Ectodermal cell (in vitro differentiated cells): Measurements from ENCODE around the gene AQP10.
"Not testable (repeated sequence)": the region's sequence is repeated elsewhere in the genome, so short reads cannot be mapped to it uniquely, and the experiment has no call there.

Experiments used
- H3K27ac ChIP-seq: 2 replicates; pipeline ENCODE4 v1.7.0; 2013; ENCODE audit warnings: mild to moderate bottlenecking, low read depth, low read length; ENCODE audit not compliant: insufficient read depth, poor library complexity, severe bottlenecking
- H3K27me3 ChIP-seq: 2 replicates; pipeline ENCODE4 v1.7.0; 2013; ENCODE audit warnings: mild to moderate bottlenecking, low read length; ENCODE audit not compliant: insufficient read depth, control insufficient read depth, poor library complexity, severe bottlenecking
- H3K36me3 ChIP-seq: one replicate; pipeline ENCODE4 v1.7.0; 2013; ENCODE audit warnings: low read length; ENCODE audit not compliant: control insufficient read depth, insufficient read depth
- H3K4me1 ChIP-seq: one replicate; pipeline ENCODE4 v1.7.0; 2013; ENCODE audit warnings: low read length; ENCODE audit not compliant: control insufficient read depth, insufficient read depth
- H3K4me3 ChIP-seq: 2 replicates; pipeline ENCODE4 v1.7.0; 2013; ENCODE audit warnings: low read depth, low read length, control low read depth; ENCODE audit not compliant: insufficient read depth
- H3K9me3 ChIP-seq: 2 replicates; pipeline ENCODE4 v1.7.0; 2013; ENCODE audit warnings: mild to moderate bottlenecking, low read length, moderate library complexity; ENCODE audit not compliant: control insufficient read depth
- WGBS, 2 experiments: methylation state at CpG; one replicate each; pipeline ENCODE4 v1.1.7; 2013; ENCODE audit warnings: missing lambda C conversion rate in 2 of 2; 5-methylcytosine and 5-hydroxymethylcytosine counted together

AQP10 gene

DNA sequence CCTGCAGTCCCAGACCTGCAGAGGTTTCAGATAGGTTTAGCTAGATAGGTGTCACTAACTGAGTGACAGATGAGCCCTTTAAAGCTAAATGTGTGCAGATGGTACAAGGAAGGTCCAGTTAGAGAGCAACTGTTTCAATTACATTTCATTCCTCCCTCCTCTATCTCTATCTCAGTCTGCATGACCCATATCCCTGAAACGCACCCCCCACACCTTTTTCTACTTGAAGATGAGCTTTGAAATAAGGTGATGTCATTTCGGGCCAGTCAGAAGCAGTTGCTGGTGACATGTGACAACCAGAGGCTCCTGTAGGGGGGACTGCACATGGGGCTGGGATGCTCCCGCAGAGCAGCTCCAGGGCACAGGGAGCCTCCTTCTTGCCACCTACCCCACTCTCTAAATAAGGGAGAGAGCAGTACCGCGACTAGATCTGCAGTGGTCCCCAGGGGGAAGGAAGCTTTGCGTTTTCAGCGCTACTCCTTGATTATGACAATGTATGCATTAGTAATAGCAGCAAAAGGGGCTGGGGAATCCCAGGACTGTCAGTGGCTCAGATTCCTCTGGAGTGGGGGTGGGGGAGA is 8.7 kb downstream of the AQP10 start:
- Histone ChIP-seq H3K27ac (no peak overlapping the region), H3K36me3 (peaks cover 19% of the 10 kb centered on the region), H3K9me3 (no peaks in the 10 kb centered on the region), H3K4me3 (no peak overlapping the region), H3K27me3 (no peaks in the 10 kb centered on the region), H3K4me1 (peaks cover 28% of the 10 kb centered on the region)
- WGBS, 2 experiments = 78 to 86% methylated on average over 7 of the region's 7 CpGs

GRCh38 chr1:154330669-154331068 is 9.8 kb downstream of the AQP10 start:
- H3K9me3 ChIP-seq = no peaks in the 10 kb centered on the region
- H3K27ac ChIP-seq = no peak overlapping the region
- no peaks in the 10 kb centered on the region for H3K27me3 ChIP-seq
- H3K4me1 ChIP-seq = peaks cover 28% of the 10 kb centered on the region
- no peak overlapping the region for H3K4me3 ChIP-seq
- peaks cover 20% of the 10 kb centered on the region for H3K36me3 ChIP-seq

GRCh38 chr1:154334079-154335024 is 13.5 kb downstream of the AQP10 start:
- H3K36me3 ChIP-seq = peaks cover 28% of the 10 kb centered on the region

DNA sequence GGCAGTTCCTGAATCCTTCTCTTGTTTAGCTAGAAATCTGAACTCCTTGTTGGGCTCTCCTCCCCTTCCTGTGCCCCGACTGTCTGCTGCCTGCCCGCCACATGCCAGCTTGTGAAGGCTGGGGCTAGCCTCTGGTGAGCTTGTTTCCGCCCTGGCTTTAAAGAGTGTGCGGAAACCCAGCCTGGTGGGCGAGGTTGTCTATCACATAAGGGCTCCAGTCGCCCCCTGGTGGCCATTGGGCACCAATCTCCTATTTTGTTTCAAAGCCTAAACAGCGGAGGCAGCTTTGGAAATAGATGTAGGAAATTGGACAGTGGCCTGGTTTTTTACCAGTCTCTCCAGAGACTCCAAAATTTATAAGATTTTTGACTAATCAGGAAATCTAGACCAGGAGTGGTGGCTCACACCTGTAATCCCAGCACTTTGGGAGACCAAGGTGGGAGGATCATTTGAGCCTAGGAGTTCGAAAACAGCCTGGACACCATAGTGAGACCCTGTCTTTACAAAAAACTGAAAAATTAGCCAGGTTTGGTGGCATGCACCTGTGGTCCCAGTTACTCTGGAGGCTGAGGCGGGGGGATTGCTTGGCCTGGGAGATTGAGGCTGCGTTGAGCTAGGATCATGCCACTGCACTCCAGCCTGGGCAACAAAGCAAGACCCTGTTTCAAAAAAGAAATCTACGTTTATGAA is 14.3 kb downstream of the AQP10 start:
- H3K9me3 ChIP-seq = no peaks in the 10 kb centered on the region
- WGBS, 2 experiments = 56 to 60% methylated on average over 11 of the region's 11 CpGs
- peaks cover 30% of the 10 kb centered on the region for H3K36me3 ChIP-seq
- no peak overlapping the region for H3K4me3 ChIP-seq
- H3K4me1 ChIP-seq = no peaks in the 10 kb centered on the region
- H3K27me3 ChIP-seq = no peaks in the 10 kb centered on the region
- H3K27ac ChIP-seq = no peak overlapping the region

More at GRCh38 chr1:154334079-154335024, 13.5 kb downstream of the AQP10 start:
- Histone ChIP-seq H3K27me3 (no peaks in the 10 kb centered on the region), H3K4me3 (no peak overlapping the region), H3K9me3 (no peaks in the 10 kb centered on the region), H3K4me1 (peaks cover 4% of the 10 kb centered on the region), H3K27ac (no peak overlapping the region)
- 93 to 95% methylated on average over 13 of the region's 13 CpGs for WGBS, 2 experiments

DNA sequence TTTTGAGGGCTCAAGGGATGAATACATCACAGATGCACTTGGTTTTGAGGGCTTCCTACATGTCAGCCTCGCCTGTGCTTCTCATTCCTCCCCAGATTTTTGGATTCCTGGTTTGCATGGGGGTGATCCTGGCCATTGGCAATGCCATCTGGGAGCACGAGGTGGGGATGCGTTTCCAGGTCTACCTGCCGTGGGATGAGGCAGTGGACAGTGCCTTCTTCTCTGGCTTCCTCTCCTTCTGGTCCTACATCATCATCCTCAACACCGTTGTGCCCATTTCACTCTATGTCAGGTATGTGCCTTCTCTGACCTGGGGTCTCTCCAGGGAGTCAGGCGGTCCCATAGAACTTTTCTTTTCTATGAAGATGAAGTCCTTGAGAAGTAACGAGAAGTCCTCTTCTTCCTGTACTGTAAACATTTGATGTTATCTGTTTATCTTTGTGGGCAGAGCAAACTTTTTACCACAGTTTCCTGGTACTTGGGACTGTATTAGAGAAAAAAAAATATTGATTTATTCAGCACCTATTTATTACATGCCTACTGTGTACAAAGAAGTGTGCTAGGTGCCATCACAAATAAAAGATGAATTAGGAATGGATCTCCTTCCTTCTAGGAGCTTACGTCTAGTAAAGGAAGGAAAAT is 16.5 kb downstream of the AQP10 start:
- H3K36me3 ChIP-seq = peaks cover 35% of the 10 kb centered on the region
- H3K27ac ChIP-seq = no peak overlapping the region
- 91 to 95% methylated on average over 8 of the region's 8 CpGs for WGBS, 2 experiments
- H3K9me3 ChIP-seq = no peaks in the 10 kb centered on the region
- no peaks in the 10 kb centered on the region for H3K27me3 ChIP-seq
- H3K4me1 ChIP-seq = no peaks in the 10 kb centered on the region
- H3K4me3 ChIP-seq = no peak overlapping the region

DNA sequence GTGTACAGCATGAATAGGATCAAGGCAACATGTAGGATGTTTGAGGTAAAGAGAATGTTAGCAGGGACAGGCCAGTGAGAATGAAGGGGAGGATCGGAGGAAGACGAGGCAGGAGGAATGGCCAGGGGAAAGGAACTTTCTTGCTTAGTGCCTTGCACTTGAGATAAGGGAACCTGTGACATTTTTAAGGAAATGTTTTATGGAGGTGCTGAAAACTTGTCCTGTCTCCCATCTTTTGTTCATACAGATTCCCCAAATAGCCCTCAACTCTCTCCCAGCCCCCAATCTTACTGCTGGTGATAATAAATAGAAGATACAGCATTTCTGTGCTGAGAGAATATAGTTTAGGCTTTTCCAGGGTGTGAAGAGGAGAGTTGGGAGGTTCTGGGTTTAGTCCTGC is 18.0 kb downstream of the AQP10 start:
- H3K36me3 ChIP-seq = peaks cover 40% of the 10 kb centered on the region
- no peaks in the 10 kb centered on the region for H3K27me3 ChIP-seq
- H3K4me1 ChIP-seq = no peaks in the 10 kb centered on the region
- H3K9me3 ChIP-seq = no peaks in the 10 kb centered on the region
- H3K27ac ChIP-seq = no peak overlapping the region
- H3K4me3 ChIP-seq = no peak overlapping the region
- 96 to 98% methylated on average over 2 of the region's 2 CpGs for WGBS, 2 experiments

GRCh38 chr1:154341366-154341765 is 20.5 kb downstream of the AQP10 start:
- H3K27ac ChIP-seq, H3K4me3 ChIP-seq, H3K9me3 ChIP-seq, H3K27me3 ChIP-seq, H3K4me1 ChIP-seq: not testable (repeated sequence)
- peaks cover 43% of the 10 kb centered on the region for H3K36me3 ChIP-seq
- 95 to 97% methylated on average over 9 of the region's 9 CpGs for WGBS, 2 experiments

DNA sequence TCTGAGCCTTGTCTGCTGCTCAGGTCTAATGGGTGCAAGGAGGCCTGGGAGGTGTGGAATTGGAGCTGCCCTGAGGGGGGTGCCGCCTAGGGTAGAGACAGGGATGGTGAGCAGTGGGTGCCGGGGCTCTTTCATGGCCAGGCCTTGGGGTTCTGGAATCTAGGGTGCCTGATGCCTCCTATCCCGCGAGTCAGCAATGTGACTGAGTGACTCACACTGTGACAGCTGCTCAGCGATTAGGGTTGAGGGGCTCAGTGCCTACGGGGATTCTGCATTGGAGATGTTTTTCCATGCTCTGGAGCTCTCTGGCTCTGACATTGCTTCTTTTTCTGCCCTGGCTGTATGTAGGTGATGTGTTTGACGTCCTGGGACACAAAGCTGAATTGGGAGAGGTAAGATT is 21.2 kb downstream of the AQP10 start:
- Histone ChIP-seq H3K4me1 (no peaks in the 10 kb centered on the region), H3K36me3 (peaks cover 46% of the 10 kb centered on the region), H3K4me3 (no peak overlapping the region), H3K9me3 (no peaks in the 10 kb centered on the region), H3K27me3 (no peaks in the 10 kb centered on the region), H3K27ac (no peak overlapping the region)
- 95 to 96% methylated on average over 7 of the region's 7 CpGs for WGBS, 2 experiments

GRCh38 chr1:154342836-154343472 is 22.1 kb downstream of the AQP10 start:
- no peaks in the 10 kb centered on the region for H3K27me3 ChIP-seq
- H3K27ac ChIP-seq = no peak overlapping the region
- no peak overlapping the region for H3K4me3 ChIP-seq
- H3K9me3 ChIP-seq = no peaks in the 10 kb centered on the region
- 96 to 98% methylated on average over 21 of the region's 21 CpGs for WGBS, 2 experiments
- no peaks in the 10 kb centered on the region for H3K4me1 ChIP-seq
- peaks cover 46% of the 10 kb centered on the region for H3K36me3 ChIP-seq
